Thoracic aorta (tissue), 2 donors: ENCODE measurements around the gene DCST2. TPM values are rescaled to one million over a fixed set of nuclear protein-coding genes. Genes with fewer than 3 reads are reported as not detected.

Experiments
- ATAC-seq: fragments of 150-250 bp; one replicate; pipeline ENCODE4 v1.8.0; 2017; ENCODE audit warnings: low read depth; ENCODE audit not compliant: insufficient number of reproducible peaks, low FRiP score
- DNase-seq: peaks from one replicate; pipeline ENCODE4 v3.0.0-alpha.2; 2020; ENCODE audit warnings: low spot score
- H3K27ac ChIP-seq, 2 donors: fragments of 200-600 bp; sonication (generic); 1 replicate in 1 of 2; 2 replicates in 1 of 2; pipeline ENCODE4 v1.5.1; 2016; ENCODE audit warnings: mild to moderate bottlenecking in 2 of 2, moderate library complexity in 2 of 2
- H3K27me3 ChIP-seq: fragments of 200-600 bp; sonication (generic); replicated peaks from 2 replicates; pipeline ENCODE4 v1.6.0; 2016; ENCODE audit warnings: mild to moderate bottlenecking; ENCODE audit not compliant: insufficient read depth
- H3K36me3 ChIP-seq: fragments of 200-600 bp; sonication (generic); one replicate; pipeline ENCODE4 v1.5.1; 2016
- H3K4me1 ChIP-seq, 2 donors: fragments of 200-600 bp; sonication (generic); 1 replicate in 1 of 2; 2 replicates in 1 of 2; pipeline versions ENCODE4 v1.5.1 to v1.6.0; 2016; ENCODE audit warnings: low read depth in 2 of 2, mild to moderate bottlenecking in 1 of 2; ENCODE audit not compliant: control insufficient read depth in 1 of 2
- H3K4me3 ChIP-seq: fragments of 200-600 bp; sonication (generic); 2 replicates; pipeline ENCODE4 v1.5.1; 2016; ENCODE audit warnings: mild to moderate bottlenecking
- H3K9me3 ChIP-seq: fragments of 200-600 bp; sonication (generic); 2 replicates; pipeline ENCODE4 v1.5.1; 2016
- CTCF ChIP-seq: fragments of 200-600 bp; sonication (generic); IDR thresholded peaks from one replicate; pipeline ENCODE4 v1.5.1; 2019; ENCODE audit warnings: antibody characterized with exemption
- total RNA-seq, 2 donors: library from RNA; depleted of rRNA; stranded (reverse); fragments of >200 nt; gene quantifications; one replicate each; pipeline versions ENCODE4 v1.1.0 to v1.2.3, GENCODE V29; 2016

The DCST2 gene
- total RNA-seq, 2 donors from 2014 or later: 0.42 TPM; not detected in 1

GRCh38 chr1:155080312-155081228, 47.0 kb upstream of the DCST2 start:
- Histone ChIP-seq H3K9me3 (no peaks in the 10 kb centered on the region), H3K4me1 (peaks cover 32 to 51% of the 10 kb centered on the region in 2 donors), H3K36me3 (no peaks in the 10 kb centered on the region), H3K27me3 (peaks cover 26% of the 10 kb centered on the region), H3K4me3 (peak overlapping the region; percentile 30), H3K27ac (peak overlapping the region in 1 of 2 donors; percentile 9)
- no peak for DNase-seq
- no peak for TF ChIP-seq CTCF
- ATAC-seq: no peak

DNA sequence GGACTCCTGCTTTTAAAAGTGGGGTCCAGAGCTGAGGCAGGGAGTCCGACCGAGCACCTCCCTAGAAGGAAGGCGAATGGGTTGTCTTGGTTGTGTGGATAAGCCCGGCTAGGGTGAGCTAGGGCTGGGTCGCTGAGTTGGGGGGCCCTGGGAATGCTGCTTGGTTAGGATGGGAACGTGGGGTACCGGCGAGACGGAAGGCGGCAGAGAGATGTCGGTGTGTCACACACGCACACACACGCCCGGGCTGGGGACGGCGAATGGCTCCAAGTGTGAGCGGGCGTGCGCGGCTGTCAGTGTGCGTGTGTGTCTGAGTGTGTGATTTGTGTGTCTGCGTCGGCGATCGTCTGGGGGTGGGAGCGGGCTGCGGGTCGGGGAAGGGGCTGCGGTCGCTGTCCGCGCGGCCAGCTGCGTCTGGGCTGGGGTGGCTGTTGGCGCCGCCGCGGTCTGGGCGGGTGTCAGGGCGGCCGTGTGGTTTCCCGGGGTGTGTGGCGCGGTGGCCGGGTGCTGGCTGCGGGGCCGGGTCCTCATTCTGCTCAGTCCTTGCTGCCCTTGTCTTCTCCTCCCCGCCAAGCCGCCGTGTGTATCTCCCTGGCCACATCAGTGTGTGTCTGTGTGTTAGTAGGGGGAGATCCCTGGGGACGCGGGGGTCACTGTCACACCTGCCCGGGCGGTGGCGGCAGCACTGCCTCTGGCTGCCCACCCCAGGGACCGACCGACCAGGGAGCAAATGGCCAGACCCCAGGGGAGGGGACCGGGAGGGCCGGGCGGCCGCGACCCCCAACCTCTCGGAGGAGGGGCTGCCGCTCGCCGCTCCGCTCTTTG, 46.1 kb upstream of the DCST2 start:
- H3K27ac ChIP-seq: peak overlapping the region in 1 of 2 donors; percentile 9
- peaks cover 32 to 49% of the 10 kb centered on the region in 2 donors for H3K4me1 ChIP-seq
- peaks cover 26% of the 10 kb centered on the region for H3K27me3 ChIP-seq
- no peaks in the 10 kb centered on the region for H3K36me3 ChIP-seq
- TF ChIP-seq CTCF: no peak
- ATAC-seq (no peak), DNase-seq (no peak)
- H3K9me3 ChIP-seq: no peaks in the 10 kb centered on the region
- peak overlapping the region; percentile 72 for H3K4me3 ChIP-seq

DNA sequence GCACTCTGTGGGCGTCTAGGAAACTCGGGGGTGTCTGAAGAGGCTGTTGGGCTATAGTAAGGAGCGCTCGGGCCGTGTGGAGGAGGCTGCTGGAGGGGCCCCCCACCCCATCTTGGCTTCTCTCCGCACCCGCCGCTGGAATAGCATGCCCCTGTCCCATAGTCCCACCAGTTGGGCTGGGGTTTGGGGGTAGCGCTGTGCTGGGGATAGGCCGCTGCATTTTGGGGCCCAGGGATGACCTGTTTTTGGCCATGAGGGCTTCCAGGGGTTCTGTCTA, 45.6 kb upstream of the DCST2 start:
- ATAC-seq: no peak
- TF ChIP-seq CTCF: no peak
- Histone ChIP-seq H3K4me3 (peak overlapping the region; percentile 72), H3K36me3 (no peaks in the 10 kb centered on the region), H3K27ac (no peak overlapping the region), H3K27me3 (peaks cover 26% of the 10 kb centered on the region), H3K4me1 (peaks cover 29 to 44% of the 10 kb centered on the region in 2 donors), H3K9me3 (no peaks in the 10 kb centered on the region)
- no peak for DNase-seq

DNA sequence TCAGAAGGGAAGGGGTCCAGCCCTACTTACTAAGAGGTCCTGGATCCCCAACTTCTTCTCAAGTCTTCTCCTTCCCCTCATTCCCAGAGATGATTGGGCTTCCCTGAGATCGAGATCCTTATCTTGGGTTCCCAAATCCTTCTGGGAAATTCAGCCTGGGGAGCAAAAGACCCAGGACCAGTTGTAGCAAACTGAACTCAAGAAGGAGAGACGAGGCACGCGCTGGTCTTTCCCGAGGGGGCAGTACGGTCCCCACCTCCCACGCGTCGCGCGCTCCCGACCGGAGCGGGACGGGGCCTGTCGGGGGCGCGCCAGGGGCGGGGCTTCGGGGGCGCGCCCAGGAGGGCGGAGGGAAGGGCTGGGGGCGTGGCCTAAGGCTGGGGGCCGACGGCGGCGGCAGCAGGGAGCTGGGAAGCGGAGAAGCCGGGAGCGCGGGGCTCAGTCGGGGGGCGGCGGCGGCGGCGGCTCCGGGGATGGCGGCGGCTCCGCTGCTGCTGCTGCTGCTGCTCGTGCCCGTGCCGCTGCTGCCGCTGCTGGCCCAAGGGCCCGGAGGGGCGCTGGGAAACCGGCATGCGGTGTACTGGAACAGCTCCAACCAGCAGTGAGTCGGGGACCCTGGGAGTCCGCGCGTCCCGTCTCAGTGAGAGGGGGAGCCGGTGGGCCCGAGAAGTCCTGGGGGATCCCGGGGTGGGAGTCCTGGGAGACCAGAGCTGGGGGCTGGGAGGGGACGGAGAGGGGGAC, 45.1 kb upstream of the DCST2 start, which contains the start of gene EFNA3:
TSS of gene EFNA3 (plus strand) at position 369 of the 741 bp plus-strand sequence. CDS start at position 474, 105 bp downstream.
- no peak for DNase-seq
- Histone ChIP-seq H3K36me3 (no peaks in the 10 kb centered on the region), H3K4me3 (peak within 1 kb of the TSS; percentile 72), H3K27ac (no peak within 1 kb of the TSS), H3K9me3 (no peaks in the 10 kb centered on the region), H3K4me1 (peaks cover 29 to 43% of the 10 kb centered on the region in 2 donors), H3K27me3 (peaks cover 26% of the 10 kb centered on the region)
- TF ChIP-seq CTCF: no peak
- peak; percentile 44 for ATAC-seq
